Activated CD8-positive, alpha-beta memory T cell treated with anti-CD3 and anti-CD28 coated beads for 24 hours (primary cell): Measurements from ENCODE around the gene GSN.
"Not testable (repeated sequence)": the region's sequence is repeated elsewhere in the genome, so short reads cannot be mapped to it uniquely, and the experiment has no call there.

Experiments
- DNase-seq: peaks from one replicate; pipeline ENCODE4 v3.0.0-alpha.2; 2020

The GSN gene

DNA sequence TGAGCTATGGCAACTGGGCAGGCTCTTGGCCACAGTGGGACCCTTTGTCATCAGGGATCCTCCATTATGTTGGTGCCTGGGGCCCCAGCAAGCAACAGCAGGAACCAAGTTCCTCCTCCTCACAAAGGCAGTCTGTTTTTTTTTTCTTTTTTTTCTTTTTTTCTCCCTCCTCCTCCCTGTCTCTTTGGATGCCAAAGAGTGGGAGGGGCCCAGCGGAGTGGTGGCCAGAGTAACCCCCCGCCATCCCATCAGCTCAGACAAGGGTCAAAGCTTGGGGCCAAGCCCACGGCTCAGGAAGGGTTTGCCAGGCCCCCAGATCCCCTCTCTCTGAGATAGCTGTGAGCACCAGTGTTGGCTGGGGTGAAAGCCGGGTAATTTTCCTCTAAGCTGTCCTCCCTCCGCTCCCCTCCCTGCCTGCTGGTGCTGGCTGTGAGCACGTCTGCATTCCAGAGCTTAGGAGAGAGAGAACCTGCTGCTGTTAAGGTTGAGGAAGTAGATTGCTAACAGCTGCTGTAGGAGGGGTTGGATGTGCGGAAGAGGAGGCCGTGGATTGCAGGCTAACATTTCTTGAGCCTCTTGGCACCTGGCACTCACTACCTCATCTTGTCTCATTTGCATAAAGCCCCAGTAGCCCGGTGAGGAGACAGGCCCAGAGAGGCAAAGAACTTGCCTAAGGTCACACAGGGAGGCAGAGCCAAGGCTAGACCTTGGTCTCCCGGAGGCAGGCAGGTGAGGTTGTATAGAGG lies 21.2 kb downstream of the GSN start:
- DNase-seq, result no peak

DNA sequence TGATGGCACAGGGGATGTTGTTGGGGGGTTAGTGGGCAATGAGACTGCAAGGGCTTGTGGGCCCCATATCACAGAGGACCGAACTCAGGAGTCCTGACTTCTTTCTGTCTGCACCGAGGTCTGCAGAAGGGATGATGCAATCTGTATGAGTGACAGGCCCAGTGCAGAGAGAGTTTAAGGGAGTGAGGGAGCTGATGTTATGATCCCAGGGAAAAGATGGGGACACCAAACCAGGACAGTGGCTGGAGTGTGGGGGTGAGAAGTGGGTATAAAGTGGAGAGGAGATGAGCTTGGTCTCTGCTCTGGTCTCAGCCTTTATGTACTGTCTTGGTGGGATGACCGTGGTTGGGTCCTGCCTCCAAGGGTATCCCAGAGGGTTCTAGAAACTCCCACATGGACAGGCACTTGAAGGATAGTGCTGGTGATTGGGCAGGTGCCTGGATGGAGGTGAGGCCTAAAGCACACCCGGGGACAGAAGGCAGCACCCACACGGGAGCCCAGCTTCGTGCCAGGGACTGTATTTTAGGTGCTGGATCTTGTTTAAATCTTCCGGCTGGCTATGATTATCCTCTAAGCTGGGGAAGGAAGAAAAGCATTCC lies 21.9 kb downstream of the GSN start:
- DNase-seq, result no peak

DNA sequence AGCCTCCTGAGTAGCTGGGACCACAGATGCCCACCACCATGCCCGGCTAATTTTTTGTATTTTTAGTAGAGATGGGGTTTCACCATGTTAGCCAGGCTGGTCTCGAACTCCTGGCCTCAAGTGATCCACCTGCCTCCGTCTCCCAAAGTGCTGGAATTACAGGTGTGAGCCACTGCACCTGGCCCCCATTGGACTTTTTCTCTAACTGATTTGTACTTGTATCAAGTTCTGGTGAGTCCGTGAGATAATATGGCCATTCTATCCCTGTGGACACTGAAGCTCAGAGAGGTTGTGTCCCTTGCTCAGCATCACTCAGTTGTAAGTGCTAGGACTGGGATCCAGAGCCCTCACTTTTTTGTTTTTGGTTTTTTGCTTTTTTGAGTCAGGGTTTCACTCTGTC lies 23.6 kb downstream of the GSN start:
- DNase-seq, result not testable (repeated sequence)

DNA sequence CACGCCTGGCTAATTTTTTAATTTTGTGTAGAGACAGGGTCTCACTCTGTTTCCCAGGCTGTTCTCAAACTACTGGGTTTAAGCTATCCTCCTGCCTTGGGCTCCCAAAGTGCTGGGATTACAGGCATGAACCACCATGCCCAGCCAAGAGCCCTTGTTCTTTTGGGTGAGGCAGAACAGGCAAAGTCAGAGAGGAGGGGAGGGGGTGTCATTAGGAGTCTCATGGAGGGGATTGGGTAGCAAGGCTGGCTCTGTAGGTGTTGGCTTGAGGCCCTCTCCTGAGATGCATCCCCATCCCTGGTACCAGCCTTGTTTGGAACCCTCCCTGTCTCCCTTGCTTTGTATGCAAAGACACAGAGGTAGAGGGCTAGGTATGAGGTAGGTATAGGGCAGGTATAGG lies 24.1 kb downstream of the GSN start:
- no peak for DNase-seq

DNA sequence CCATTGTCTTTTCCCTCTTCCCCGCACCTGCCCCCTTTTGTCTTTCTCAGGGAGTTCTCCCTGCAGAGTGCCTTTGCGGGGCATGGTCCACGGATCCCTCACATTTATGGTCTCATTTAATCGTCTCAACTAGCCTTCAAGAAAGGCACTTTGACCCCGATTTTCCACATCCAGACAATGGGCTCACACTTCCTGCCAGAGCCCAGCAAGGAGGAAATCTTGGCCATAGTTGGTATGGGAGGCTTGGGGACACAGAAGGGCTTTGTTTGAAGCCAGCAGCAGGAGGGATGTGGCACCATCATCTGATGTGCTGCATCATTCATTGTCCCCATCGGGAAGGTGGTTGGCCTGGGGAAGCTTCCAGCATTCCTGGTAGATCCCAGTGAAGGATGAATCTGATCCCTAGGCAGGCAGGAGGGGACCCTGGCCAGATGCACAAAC lies 24.9 kb downstream of the GSN start:
- no peak for DNase-seq

DNA sequence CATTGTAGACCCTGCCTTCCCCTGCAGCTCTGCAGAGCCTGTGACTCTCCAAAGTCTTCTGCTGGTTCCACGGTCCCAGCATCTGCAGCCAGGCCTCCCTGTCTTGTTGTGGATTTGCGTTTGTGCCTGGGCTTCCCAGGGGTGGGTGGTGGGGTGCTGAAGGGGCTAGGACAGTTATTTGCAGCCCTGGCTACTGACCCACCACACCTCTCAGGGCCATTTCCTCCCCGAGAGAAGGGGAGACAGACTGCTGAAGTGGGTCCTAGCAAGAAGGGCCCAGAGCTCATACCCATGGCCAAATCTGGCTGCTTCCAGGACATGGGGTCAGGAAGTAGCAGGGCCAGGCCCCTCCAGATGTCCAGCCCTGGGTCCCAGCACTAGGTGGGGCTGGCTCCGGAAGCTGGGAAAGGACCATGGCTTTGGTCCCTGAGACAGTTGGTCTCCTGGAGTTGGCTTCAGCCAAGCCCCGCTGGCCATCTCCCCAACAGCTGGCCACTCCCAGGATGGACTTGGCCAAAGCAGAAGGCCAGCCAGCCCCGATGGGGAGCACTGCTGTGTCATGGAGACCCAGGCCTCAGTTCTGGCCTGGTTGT lies 26.3 kb downstream of the GSN start:
- no peak for DNase-seq

DNA sequence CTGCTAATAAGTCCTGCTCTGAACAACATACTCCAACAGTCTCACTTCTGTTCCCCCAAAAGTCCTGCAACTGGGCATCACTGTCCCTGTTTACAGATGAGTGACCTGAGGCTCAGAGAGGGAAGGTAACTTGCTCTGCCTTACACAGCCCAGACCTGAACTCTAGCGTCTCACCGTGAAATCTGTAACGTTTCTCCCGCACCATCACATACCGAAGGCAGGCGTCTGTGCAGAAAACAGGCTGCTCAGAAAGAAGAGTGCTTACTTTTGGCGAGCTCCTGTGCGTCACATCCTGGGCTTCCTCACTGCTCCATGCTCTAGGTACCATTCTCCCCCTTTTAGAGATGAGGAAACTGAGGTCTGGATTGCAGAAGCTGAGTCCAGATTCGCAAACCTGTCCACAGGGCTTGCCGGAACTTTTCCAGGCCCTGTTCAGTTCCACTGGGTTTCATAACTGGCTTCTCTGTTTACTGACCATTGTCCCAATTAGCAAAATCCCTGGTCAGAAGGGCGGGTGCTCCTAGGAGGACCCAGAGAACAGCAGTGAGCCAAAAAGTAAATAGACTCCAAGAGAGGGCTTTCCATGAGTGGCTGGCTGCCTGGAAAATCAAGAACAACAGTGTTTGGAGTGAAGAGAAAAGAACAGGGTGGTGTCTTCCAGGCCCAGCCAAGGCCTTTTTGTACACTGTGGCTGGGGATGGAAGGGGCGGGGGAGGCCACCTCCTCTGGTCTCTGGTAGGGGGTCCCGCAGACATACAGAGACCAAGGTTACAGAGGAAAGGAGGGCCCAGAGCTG lies 27.1 kb downstream of the GSN start:
- no peak for DNase-seq

DNA sequence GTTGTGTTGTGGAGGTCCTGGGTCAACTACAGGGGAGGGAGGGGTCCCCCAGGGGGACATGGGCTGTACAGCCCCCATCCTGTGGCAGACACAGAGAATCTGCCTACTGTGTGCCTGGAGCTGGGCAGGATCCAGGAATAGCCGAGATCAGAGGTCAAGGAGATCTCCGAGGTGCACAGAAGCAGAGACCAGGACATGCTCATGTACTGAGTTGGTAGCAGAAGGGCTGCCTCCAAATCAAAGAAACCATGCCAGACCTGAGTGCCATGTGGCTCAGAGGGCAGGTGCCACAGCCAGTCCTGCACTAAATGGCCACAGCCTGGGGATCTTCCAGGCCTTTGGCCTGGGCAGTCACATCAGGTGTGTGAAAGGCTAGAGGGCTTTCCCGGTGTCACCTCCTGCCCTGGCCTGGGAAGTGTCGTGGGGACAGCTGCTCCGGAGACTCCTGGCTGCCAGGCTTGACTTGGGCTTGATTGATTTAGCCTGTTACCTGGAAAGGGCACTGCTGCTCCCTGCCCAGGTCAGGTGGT lies 27.8 kb downstream of the GSN start:
- no peak for DNase-seq

DNA sequence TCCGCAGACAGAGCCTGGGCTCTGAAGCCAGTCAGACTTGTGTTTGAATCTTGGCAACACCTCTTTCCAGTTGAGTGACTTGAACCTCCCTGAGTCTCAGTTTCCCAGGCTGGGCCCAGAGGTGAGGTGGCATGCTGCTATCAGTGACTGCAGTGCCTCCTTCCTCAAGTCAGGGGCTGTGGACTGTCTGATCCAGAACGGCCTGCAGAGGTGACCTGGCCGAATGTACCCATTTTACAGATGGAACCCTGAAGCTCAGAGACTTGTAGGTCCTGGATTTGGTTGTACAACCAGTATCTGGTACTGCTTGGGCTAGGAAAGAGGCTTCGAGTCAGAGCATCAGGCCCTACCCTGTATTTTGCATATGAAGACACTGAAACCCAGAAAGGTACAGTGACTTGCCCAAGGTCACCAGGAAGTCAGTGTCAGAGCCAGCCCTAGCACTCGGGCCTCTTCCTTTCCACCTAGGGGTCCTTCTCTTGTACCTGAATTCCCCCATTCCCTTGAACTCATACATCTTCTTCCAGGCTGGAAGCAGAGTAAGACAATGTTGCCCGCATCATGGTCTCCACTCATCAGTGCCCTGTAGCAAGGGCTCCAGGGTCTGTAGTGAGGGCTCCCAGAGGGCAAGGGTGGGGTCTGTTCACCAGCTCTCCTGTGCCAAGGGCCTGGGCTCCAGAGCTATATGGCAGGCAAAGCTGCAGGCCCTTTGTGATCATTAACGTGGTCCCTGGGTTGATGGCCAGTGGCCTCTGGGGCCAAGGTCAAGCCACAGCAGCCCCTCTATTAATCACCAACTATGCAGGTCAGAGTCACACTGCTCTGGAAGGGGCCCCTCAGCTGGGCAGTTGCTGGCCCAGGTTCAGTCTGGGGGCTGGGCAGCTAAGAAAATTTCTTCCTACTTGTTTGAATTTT lies 28.5 kb downstream of the GSN start:
- DNase-seq, result no peak

DNA sequence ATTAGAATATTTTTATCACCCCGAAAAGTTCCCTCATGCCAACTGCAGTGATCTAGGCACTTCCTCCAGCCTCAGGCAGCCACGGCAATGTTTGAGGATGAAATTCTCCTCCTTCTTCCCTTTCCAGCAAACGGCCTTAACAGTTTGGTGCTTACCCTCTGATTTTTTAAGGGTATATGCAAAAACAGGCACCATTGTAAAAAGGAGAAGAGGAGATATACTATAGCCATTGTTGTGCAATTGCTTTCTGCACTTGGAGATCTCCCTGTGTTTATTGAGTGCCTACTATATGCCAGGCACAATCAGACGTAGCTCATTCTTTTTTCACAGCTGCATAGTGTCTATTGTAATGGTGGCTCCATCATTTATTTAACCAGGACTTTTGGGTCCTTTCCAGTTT lies 29.4 kb downstream of the GSN start:
- no peak for DNase-seq

DNA sequence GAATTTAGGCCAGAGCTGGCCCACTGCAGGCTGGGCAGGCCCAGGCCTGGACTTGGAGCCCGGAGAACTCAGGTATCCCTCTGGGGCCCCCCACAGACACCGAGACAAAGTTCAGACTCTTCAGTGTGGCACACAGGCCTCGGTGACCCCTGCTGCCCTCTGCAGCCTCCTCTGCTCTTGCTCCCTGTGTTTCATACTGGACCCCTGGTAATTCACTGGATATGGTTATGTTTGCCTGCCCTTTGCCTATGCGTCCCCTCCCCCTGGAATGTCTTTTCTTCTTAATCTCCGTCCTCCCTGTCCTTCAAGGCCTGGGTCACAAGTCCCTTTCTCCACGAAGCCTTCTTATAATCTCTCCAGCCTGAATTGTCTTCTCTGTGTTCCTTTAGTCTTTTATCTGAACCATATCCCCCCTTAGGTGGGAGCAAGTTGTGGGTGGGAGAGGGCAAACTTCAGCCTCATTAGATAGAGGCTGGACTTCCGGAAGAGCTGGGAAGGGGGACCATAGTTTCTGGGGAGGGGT lies 30.1 kb downstream of the GSN start:
- DNase-seq, result no peak

DNA sequence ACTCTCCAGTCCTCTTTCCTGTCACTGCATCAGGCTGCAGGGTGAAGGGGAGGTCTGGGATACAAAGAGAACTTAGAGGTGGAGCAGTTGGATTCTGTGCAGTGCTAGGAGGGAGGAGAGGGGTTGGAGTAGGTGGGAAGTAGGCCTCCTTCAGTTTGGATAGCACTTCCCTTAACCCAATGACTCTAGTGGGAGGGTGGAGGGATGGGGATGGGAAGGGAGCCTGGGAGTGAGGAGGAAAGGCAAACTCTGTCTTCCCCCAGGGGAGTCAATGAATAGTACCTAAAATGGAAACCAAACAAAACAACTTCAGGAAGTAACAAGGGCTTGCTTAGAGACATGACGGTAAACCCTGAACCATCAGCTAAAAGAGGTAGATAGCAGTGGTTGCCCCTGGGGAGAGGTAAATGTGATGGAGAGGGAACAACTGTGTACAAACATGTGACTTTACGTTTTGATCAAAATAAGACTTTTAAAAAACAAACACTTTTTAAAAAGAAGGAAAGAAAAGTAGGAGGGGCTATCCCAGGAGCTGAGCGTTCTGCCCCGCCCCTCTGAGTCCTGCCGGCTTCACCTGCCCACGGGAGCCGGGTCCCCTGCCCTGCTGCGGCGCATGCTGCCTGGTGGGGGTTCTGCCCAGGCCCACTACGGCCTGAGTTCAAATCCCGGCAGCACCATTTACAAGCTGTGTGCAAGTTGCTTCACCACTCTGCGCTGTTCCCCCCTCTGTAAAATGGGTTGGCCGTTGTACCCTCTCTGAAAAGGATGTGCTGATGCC lies 30.9 kb downstream of the GSN start:
- no peak for DNase-seq

DNA sequence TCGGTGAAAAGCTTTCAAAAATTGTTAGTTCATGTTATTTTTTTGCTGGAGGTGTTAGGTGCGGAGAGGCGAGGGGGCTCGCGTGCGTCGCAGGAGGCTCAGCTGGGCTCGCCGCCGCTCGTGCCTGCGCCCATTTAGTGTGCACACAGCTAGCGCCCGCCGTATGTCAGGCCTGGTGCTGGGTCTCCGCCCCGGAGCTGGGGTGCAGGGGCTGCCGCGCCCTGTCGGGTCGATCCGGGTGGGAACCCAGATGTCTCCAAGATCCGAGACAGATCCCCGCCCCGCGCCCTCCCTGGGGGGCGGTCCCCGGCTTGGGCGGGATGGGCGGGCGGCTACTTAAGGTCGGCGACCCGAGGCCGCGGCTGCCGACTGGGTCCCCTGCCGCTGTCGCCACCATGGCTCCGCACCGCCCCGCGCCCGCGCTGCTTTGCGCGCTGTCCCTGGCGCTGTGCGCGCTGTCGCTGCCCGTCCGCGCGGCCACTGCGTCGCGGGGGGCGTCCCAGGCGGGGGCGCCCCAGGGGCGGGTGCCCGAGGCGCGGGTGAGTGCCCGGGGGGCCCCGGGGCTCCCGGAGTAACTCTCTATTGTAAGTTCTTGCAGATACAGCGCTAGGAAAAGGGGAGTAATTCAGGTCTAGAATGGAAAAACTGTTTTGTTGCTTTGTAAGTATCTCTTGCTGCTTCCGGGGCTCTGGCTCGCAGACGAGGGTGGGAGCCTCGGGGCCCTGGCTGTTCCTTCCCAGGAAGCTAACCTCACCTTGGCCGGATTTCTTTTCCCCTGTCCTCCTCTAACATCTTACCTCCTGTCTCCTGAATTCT lies 31.7 kb downstream of the GSN start:
- peak; percentile 71 for DNase-seq

DNA sequence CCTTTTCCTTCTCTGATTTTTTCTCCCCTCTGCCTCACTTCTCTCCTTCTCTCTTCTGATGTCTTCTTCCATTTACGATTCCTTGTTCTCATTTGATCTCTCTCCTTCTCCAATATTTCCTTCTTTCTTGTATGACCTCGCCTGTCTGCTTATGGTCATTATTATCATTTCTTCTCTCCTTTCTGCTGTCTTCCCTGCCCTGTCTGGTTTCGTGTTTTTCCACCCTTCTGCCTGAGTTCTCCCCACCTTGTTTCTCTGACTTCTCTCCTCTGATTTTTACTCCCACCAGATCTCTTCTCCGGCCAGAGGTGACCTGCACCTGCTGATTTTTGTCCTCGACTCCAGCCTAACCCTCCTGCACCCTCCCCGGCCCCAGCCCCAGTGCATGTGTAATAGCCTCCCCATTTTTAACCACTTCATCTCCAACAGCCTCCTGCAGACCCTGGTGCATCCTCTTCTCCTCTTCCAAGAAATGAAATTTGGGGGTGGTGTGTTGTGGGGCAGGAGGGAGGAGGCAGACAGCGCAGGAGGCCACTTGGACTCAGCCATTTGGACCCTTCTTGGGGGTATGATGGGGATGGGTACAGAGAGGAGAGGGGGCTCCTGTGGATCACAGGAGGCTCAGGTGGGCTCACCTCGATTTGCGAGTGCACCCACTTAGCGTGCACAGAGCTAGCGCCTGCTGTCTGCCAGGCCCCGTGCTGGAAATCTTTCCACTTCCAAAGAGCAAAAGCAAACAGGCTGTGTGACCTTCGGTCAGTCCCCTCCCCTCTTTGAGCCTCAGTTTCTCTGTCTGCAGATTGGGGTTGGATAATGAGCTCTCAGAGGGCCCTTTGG lies 32.5 kb downstream of the GSN start:
- no peak for DNase-seq

DNA sequence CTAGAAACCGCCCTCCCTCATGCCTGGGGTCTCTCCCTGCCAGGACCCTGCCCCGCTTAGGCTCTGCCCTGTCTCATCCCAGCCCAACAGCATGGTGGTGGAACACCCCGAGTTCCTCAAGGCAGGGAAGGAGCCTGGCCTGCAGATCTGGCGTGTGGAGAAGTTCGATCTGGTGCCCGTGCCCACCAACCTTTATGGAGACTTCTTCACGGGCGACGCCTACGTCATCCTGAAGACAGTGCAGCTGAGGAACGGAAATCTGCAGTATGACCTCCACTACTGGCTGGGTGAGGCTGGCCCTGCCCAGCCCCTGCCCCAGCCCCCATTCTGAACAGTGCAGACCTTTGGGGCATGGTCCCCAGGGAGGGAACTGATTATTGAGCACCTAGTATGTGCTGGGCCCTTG lies 33.9 kb downstream of the GSN start:
- DNase-seq, result no peak

DNA sequence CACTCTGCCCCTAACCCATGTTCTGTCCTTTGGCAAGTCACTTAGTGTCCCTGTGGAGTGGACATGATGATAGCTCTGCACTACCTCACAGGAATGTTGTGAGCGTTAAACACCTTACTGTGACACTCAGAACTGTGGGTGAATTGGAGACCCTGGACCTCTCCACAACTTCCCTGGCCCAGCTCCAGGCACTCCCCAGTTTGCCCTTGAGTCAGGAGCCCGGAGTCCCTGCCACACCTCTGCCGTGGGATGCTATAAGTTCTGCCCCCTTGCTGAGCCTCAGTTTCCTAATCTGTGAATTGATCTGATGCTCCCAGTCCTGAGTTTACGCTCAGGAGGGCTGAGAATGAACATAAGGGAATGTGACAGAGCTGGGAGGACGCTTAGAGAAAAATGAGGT lies 34.4 kb downstream of the GSN start:
- no peak for DNase-seq

DNA sequence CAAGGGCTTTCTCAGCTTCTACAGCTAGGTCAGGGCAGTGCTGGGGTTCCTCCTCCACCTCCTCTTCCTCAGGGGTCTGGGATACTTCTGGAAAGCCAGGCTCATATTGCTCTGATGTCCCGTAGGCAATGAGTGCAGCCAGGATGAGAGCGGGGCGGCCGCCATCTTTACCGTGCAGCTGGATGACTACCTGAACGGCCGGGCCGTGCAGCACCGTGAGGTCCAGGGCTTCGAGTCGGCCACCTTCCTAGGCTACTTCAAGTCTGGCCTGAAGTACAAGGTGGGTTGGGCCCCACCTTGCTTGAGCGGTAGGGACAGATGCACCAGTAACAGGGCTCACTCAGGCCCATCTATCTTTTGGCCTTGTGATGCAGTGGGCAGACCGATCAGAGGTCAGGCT lies 34.8 kb downstream of the GSN start:
- DNase-seq, result no peak

DNA sequence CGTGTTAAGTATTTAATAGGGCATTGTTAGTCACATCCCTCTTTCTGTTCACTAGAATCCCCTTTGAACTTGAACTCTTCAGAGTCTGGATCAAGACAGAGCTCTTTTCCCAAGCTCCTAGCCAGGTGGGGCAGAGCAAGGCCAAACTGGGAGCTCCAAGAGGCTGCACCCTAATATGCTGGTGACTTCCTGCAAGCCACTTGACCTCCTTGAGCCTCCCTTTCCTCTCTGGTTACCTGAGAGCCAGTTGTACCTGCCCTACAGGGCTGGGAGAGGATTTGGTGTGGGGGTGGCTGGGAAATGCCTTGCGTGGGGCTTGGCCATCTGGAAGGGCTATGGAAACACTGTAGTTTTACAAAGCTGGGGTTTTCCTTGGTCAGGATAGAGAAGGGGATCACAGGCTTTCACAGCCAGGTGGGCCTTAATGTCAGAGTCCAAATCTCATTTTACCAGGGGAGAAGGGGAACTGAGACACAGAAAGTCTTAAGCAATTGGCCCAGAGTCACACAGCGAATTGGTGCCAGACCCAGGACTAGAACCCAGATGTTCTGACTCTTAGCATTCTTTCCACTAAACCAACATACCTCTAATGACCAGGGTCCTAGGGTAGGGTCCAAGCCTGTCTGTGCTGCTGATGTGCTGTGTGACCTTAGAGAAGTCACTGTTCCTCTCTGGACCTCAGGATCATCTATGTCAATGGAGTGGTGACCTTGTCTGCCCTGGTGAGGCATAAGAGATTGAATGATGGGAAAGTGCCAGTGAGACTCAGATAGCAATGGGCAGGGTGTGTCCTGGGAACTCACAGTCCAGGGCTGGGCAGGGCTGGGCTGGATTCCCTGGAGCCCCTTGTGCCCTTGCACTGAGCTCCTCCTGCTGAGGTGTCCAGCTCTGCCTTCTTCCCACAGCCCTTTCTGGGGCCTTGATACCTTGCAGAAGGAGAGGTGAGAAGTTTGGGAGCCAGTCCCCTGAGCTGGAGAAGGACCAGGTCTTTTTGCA lies 35.8 kb downstream of the GSN start:
- no peak for DNase-seq
